Keratinocyte (primary cell): ENCODE measurements around the gene ZC3H18. TPM values are rescaled to one million over a fixed set of nuclear protein-coding genes. Genes with fewer than 3 reads are reported as not detected.

Experiments used
- DNase-seq: peaks from one replicate; pipeline ENCODE4 v3.0.0-alpha.2; 2011; ENCODE audit warnings: low read depth, missing footprints, low spot score
- FAIRE-seq: peaks from 2 replicates; lab custom pipeline; 2011; peaks lifted over from hg19 to GRCh38; lab: Jason Lieb, UNC
- H2AFZ ChIP-seq: 2 replicates; pipeline ENCODE4 v1.6.0; 2012; ENCODE audit warnings: low read length, control low read depth, inconsistent platforms; ENCODE audit not compliant: control insufficient read depth
- H3K27ac ChIP-seq: 2 replicates; pipeline ENCODE4 v1.5.1; 2011; ENCODE audit warnings: low read length; ENCODE audit not compliant: control insufficient read depth, insufficient read depth
- H3K27me3 ChIP-seq: 3 replicates; pipeline ENCODE4 v1.6.0; 2011; ENCODE audit warnings: low read length; ENCODE audit not compliant: control insufficient read depth, insufficient read depth; ENCODE audit errors: extremely low read depth
- H3K36me3 ChIP-seq, 2 experiments: 2 replicates in 1 of 2; 3 replicates in 1 of 2; pipeline ENCODE4 v1.5.1; 2011; ENCODE audit warnings: low read length in 2 of 2, mild to moderate bottlenecking in 1 of 2; ENCODE audit not compliant: control insufficient read depth in 2 of 2, insufficient read depth in 2 of 2; ENCODE audit errors: extremely low read depth in 1 of 2
- H3K4me1 ChIP-seq: 3 replicates; pipeline ENCODE4 v1.5.1; 2011; ENCODE audit warnings: low read length; ENCODE audit not compliant: control insufficient read depth, insufficient read depth; ENCODE audit errors: extremely low read depth
- H3K4me2 ChIP-seq: 3 replicates; pipeline ENCODE4 v1.6.0; 2011; ENCODE audit warnings: low read depth, low read length; ENCODE audit not compliant: control insufficient read depth, insufficient read depth; ENCODE audit errors: extremely low read depth
- H3K4me3 ChIP-seq, 3 experiments: fragments of 200-600 bp in 1 of 3; sonication (generic) in 1 of 3; 2 replicates in 2 of 3; 3 replicates in 1 of 3; pipeline ENCODE4 v1.5.1; 2011 to 2016; ENCODE audit warnings: low read length in 3 of 3, mild to moderate bottlenecking in 3 of 3, control low read depth in 2 of 3, inconsistent platforms in 1 of 3, low read depth in 1 of 3, mixed read lengths in 1 of 3, mixed run types in 1 of 3, moderate library complexity in 1 of 3; ENCODE audit not compliant: control insufficient read depth in 2 of 3, insufficient read depth in 2 of 3; ENCODE audit errors: extremely low read depth in 1 of 3
- H3K79me2 ChIP-seq: 2 replicates; pipeline ENCODE4 v1.6.0; 2012; ENCODE audit warnings: low read length; ENCODE audit not compliant: control insufficient read depth, insufficient read depth
- H3K9ac ChIP-seq: 3 replicates; pipeline ENCODE4 v1.6.0; 2011; ENCODE audit warnings: low read length; ENCODE audit not compliant: control insufficient read depth, insufficient read depth; ENCODE audit errors: extremely low read depth
- H3K9me1 ChIP-seq: 3 replicates; pipeline ENCODE4 v1.6.0; 2011; ENCODE audit warnings: low read length; ENCODE audit not compliant: control insufficient read depth, insufficient read depth; ENCODE audit errors: extremely low read depth
- H3K9me3 ChIP-seq: 2 replicates; pipeline ENCODE4 v1.5.1; 2012; ENCODE audit warnings: low read depth, low read length; ENCODE audit not compliant: control insufficient read depth
- H4K20me1 ChIP-seq: 3 replicates; pipeline ENCODE4 v1.6.0; 2011; ENCODE audit warnings: low read length; ENCODE audit not compliant: control insufficient read depth, insufficient read depth; ENCODE audit errors: extremely low read depth
- CTCF ChIP-seq, 3 experiments: IDR thresholded peaks in 1 of 3; conservative IDR thresholded peaks in 1 of 3; optimal IDR thresholded peaks in 1 of 3; 2 replicates in 2 of 3; 3 replicates in 1 of 3; pipeline versions ENCODE3 to v1.5.1; 2011; ENCODE audit warnings: low read length in 3 of 3, mild to moderate bottlenecking in 3 of 3, moderate library complexity in 2 of 3, control low read depth in 1 of 3, inconsistent platforms in 1 of 3; ENCODE audit not compliant: insufficient read depth in 2 of 3; ENCODE audit errors: extremely low read depth in 1 of 3
- EZH2 ChIP-seq: IDR thresholded peaks from one replicate; pipeline ENCODE4 v1.6.1; 2012; ENCODE audit warnings: inconsistent platforms, mild to moderate bottlenecking, low read length, moderate library complexity
- dilution Hi-C: fragments of 300-500 bp; cut with MboI; formaldehyde crosslinking; loops from one replicate; pipeline ENCODE4 v1.7.0; 2020; ENCODE audit warnings: low sequenced_read_pairs; ENCODE audit not compliant: extremely low pct_ligation_motif_present
- polyA plus RNA-seq, 5 experiments: library from polyadenylated mRNA; depleted of rRNA in 3 of 5; stranded (reverse) in 3 of 5; stranded (forward) in 1 of 5; unstranded in 1 of 5; fragments of >200 nt; gene quantifications; 1 replicate in 1 of 5; 2 replicates in 3 of 5; 3 replicates in 1 of 5; pipeline versions ENCODE4 v1.2.1 to v1.2.3, GENCODE V29; 2011 to 2012; ENCODE audit warnings: missing spikeins in 2 of 5, low read depth in 1 of 5, low replicate concordance in 1 of 5

ZC3H18 gene
- polyA plus RNA-seq, 1 donor (not counting 4 experiments of a cell fraction or from before 2014, with no cell fraction given), result 7.5 TPM

- H3K4me2 ChIP-seq, result no peak overlapping the region
- no peaks in the 10 kb centered on the region for H4K20me1 ChIP-seq
- H3K27me3 ChIP-seq, result no peaks in the 10 kb centered on the region
- H3K79me2 ChIP-seq, result no peaks in the 10 kb centered on the region
- peaks cover 4% of the 10 kb centered on the region for H3K4me1 ChIP-seq
- no peaks in the 10 kb centered on the region for H3K9me3 ChIP-seq
- H3K9me1 ChIP-seq, result no peaks in the 10 kb centered on the region
- DNase-seq, result no peak
- no peak overlapping the region for H3K4me3 ChIP-seq
- dilution Hi-C loops, result loop anchor here (25.0 kb wide), 1 partner anchor 92 kb away; no protein-coding TSS in a partner anchor
- H2AFZ ChIP-seq, result no peak overlapping the region
- no peak overlapping the region for H3K27ac ChIP-seq
- H3K36me3 ChIP-seq, result peaks cover 0 to 9% of the 10 kb centered on the region in 2 experiments
- H3K9ac ChIP-seq, result no peak overlapping the region
- TF ChIP-seq CTCF (optimal IDR thresholded peaks at IDR 0.05 in 1 of 3, IDR thresholded peaks at IDR 0.05 in 1 of 3, conservative IDR thresholded peaks at IDR 0.05 in 1 of 3; ENCODE audit: extremely low read depth in 1 of 3, insufficient read depth in 2 of 3, low read length in 3 of 3) (no peak), EZH2 (no peak)
- FAIRE-seq, result no peak
Observed at GRCh38 chr16:88669980-88670379, 99.8 kb downstream of the ZC3H18 start.

GRCh38 chr16:88671806-88672205, 101.6 kb downstream of the ZC3H18 start:
- no peaks in the 10 kb centered on the region for H3K9me3 ChIP-seq
- H3K4me1 ChIP-seq, result no peaks in the 10 kb centered on the region
- H3K9me1 ChIP-seq, result no peaks in the 10 kb centered on the region
- no peak for DNase-seq
- TF ChIP-seq EZH2, result no peak
- TF ChIP-seq CTCF (optimal IDR thresholded peaks at IDR 0.05 in 1 of 3, IDR thresholded peaks at IDR 0.05 in 1 of 3, conservative IDR thresholded peaks at IDR 0.05 in 1 of 3; ENCODE audit: extremely low read depth in 1 of 3, insufficient read depth in 2 of 3, low read length in 3 of 3), result no peak
- no peak overlapping the region for H3K9ac ChIP-seq
- H3K4me3 ChIP-seq, result no peak overlapping the region
- no peak overlapping the region for H3K27ac ChIP-seq
- no peaks in the 10 kb centered on the region for H3K27me3 ChIP-seq
- no peaks in the 10 kb centered on the region for H3K79me2 ChIP-seq
- dilution Hi-C loops, result loop anchor here (25.0 kb wide), 1 partner anchor 90 kb away; no protein-coding TSS in a partner anchor
- H3K4me2 ChIP-seq, result no peak overlapping the region
- H4K20me1 ChIP-seq, result no peaks in the 10 kb centered on the region
- H2AFZ ChIP-seq, result no peak overlapping the region
- no peak for FAIRE-seq
- peaks cover 0 to 10% of the 10 kb centered on the region in 2 experiments for H3K36me3 ChIP-seq
